HFF-Myc (cell line): ENCODE data around the gene FUT7.

ENCODE experiments used
- DNase-seq: peaks from one replicate; pipeline ENCODE4 v3.0.0-alpha.2; 2011; ENCODE audit warnings: low read depth; ENCODE audit errors: extremely low read depth
- H3K4me3 ChIP-seq: replicated peaks from 2 replicates; pipeline ENCODE4 v1.5.1; 2011; ENCODE audit warnings: low read depth, mild to moderate bottlenecking, control low read depth, low read length
- CTCF ChIP-seq: IDR thresholded peaks from 2 replicates; pipeline ENCODE4 v1.5.1; 2012; ENCODE audit warnings: mild to moderate bottlenecking, low read depth, low read length, control low read depth; ENCODE audit errors: missing control alignments

FUT7 gene

GRCh38 chr9:137022662-137023008 lies 9.3 kb downstream of the FUT7 start:
- H3K4me3 ChIP-seq: no peak overlapping the region
- no peak for DNase-seq
- TF ChIP-seq CTCF: no peak

GRCh38 chr9:137021979-137022661 lies 9.8 kb downstream of the FUT7 start:
- no peak for TF ChIP-seq CTCF
- peak; percentile 45 for DNase-seq
- H3K4me3 ChIP-seq: no peak overlapping the region

- H3K4me3 ChIP-seq: no peak overlapping the region
- DNase-seq: no peak
- TF ChIP-seq CTCF: no peak
These were observed 10.3 kb downstream of the FUT7 start for GRCh38 chr9:137021568-137021978.

- no peak for TF ChIP-seq CTCF
- DNase-seq: no peak
These were observed 10.9 kb downstream of the FUT7 start for GRCh38 chr9:137020771-137021567.

GRCh38 chr9:137019891-137020683 lies 11.8 kb downstream of the FUT7 start:
- H3K4me3 ChIP-seq: no peak overlapping the region
- no peak for DNase-seq
- no peak for TF ChIP-seq CTCF

More at GRCh38 chr9:137020771-137021567, 10.9 kb downstream of the FUT7 start:
- no peak overlapping the region for H3K4me3 ChIP-seq

GRCh38 chr9:137018761-137019559 lies 12.9 kb downstream of the FUT7 start:
- no peak for DNase-seq
- no peak overlapping the region for H3K4me3 ChIP-seq
- no peak for TF ChIP-seq CTCF
